GM12878 (cell line): ENCODE results near the gene FILIP1L. TPM values are rescaled to one million over a fixed set of nuclear protein-coding genes. Genes with fewer than 3 reads are reported as not detected.

Source experiments
- ATAC-seq: fragments of 200-7000 bp; cut with Tn5 transposase; 3 replicates; pipeline ENCODE4 v1.9.1; 2020; ENCODE audit warnings: mild to moderate bottlenecking, moderate library complexity
- BruUV-seq: library from RNA; stranded (reverse); fragments of 400-500 nt; replicated peaks from 2 replicates; lab custom pipeline; 2021; lab: Mats Ljungman, UMichigan
- CTCF ChIA-PET: fragments of 300-600 bp; sonication (Branson Sonifier 250); formaldehyde crosslinking; extraction: SDS; loops from one replicate; lab custom pipeline; 2021; ENCODE audit warnings: inconsistent platforms; lab: Yijun Ruan, JAX
- POLR2A ChIA-PET: fragments of 350-600 bp; formaldehyde crosslinking; extraction: SDS; loops from one replicate; lab custom pipeline; 2021; ENCODE audit warnings: inconsistent platforms; lab: Charles Lee
- RAD21 ChIA-PET: fragments of 300-600 bp; sonication (Branson Sonifier 250); formaldehyde crosslinking; loops from one replicate; lab custom pipeline; 2023; ENCODE audit warnings: antibody characterized with exemption; ENCODE audit not compliant: unreplicated experiment; lab: Charles Lee
- SMC1A ChIA-PET: fragments of 300-600 bp; sonication (Branson Sonifier 250); formaldehyde crosslinking; loops from one replicate; lab custom pipeline; 2023; ENCODE audit not compliant: unreplicated experiment, uncharacterized antibody; lab: Charles Lee
- DNase-seq: peaks from one replicate; pipeline ENCODE4 v3.0.0-alpha.2; 2011; ENCODE audit warnings: low read depth, low spot score
- FAIRE-seq: peaks from 3 replicates; lab custom pipeline; 2011; peaks lifted over from hg19 to GRCh38; lab: Jason Lieb, UNC
- H2AFZ ChIP-seq: 2 replicates; pipeline ENCODE4 v1.6.0; 2011; ENCODE audit warnings: low read depth, low read length, control low read depth; ENCODE audit not compliant: control insufficient read depth
- H3K27ac ChIP-seq: 2 replicates; pipeline ENCODE4 v1.5.1; 2011; ENCODE audit warnings: control low read depth; ENCODE audit not compliant: control insufficient read depth, insufficient read depth
- H3K27me3 ChIP-seq, 2 experiments: replicated peaks in 1 of 2; 2 replicates each; pipeline versions ENCODE4 v1.6.0 to v1.6.1; 2011; ENCODE audit warnings: low read length in 1 of 2; ENCODE audit not compliant: control insufficient read depth in 2 of 2, insufficient read depth in 2 of 2
- H3K36me3 ChIP-seq, 2 experiments: 2 replicates each; pipeline ENCODE4 v1.5.1; 2011; ENCODE audit warnings: low read length in 1 of 2; ENCODE audit not compliant: control insufficient read depth in 2 of 2, insufficient read depth in 2 of 2
- H3K4me1 ChIP-seq: 2 replicates; pipeline ENCODE4 v1.6.1; 2011; ENCODE audit warnings: mild to moderate bottlenecking, low read length, moderate library complexity, mixed read lengths; ENCODE audit not compliant: control insufficient read depth, insufficient read depth
- H3K4me2 ChIP-seq: 2 replicates; pipeline ENCODE4 v1.6.0; 2011; ENCODE audit warnings: control low read depth; ENCODE audit not compliant: control insufficient read depth, insufficient read depth
- H3K4me3 ChIP-seq: fragments of 200-600 bp; sonication (generic); 2 replicates; pipeline ENCODE4 v1.5.1; 2016
- H3K79me2 ChIP-seq: 2 replicates; pipeline ENCODE4 v1.6.0; 2011; ENCODE audit warnings: low read length; ENCODE audit not compliant: control insufficient read depth, insufficient read depth
- H3K9ac ChIP-seq: 2 replicates; pipeline ENCODE4 v1.8.0; 2011; ENCODE audit warnings: low read length, control low read depth, mixed read lengths; ENCODE audit not compliant: control insufficient read depth, insufficient read depth
- H3K9me3 ChIP-seq: replicated peaks from 3 replicates; pipeline ENCODE4 v1.5.1; 2011; ENCODE audit warnings: mild to moderate bottlenecking, low read length; ENCODE audit not compliant: control insufficient read depth, insufficient read depth
- H4K20me1 ChIP-seq: 2 replicates; pipeline ENCODE4 v1.6.0; 2011; ENCODE audit not compliant: control insufficient read depth, insufficient read depth
- ATF7 ChIP-seq: fragments of 450-650 bp; IDR thresholded peaks from 2 replicates; pipeline ENCODE4 v1.6.1; 2016; ENCODE audit warnings: low read depth, mild to moderate bottlenecking
- BCL3 ChIP-seq: IDR thresholded peaks from 2 replicates; pipeline ENCODE4 v1.6.1; 2011; ENCODE audit warnings: borderline replicate concordance, low read depth, mild to moderate bottlenecking, moderate library complexity, low read length; ENCODE audit not compliant: insufficient read depth, poor library complexity, severe bottlenecking
- E2F4 ChIP-seq: IDR thresholded peaks from 2 replicates; pipeline ENCODE4 v1.6.1; 2012; ENCODE audit warnings: low read depth, low read length, improper control_type of control experiment
- E2F8 ChIP-seq: fragments of 450-650 bp; IDR thresholded peaks from 2 replicates; pipeline ENCODE4 v1.6.1; 2018; ENCODE audit warnings: mild to moderate bottlenecking, low read depth, moderate library complexity; ENCODE audit not compliant: partially characterized antibody
- EED ChIP-seq: sonication (generic); IDR thresholded peaks from 2 replicates; pipeline ENCODE4 v1.6.1; 2016; ENCODE audit warnings: antibody characterized with exemption, low read depth
- GATAD2B ChIP-seq: fragments of 450-650 bp; conservative IDR thresholded peaks from 2 replicates; pipeline ENCODE4 v1.6.1; 2017; ENCODE audit warnings: low read depth, mild to moderate bottlenecking, moderate library complexity
- HCFC1 ChIP-seq: fragments of 150-350 bp; IDR thresholded peaks from 2 replicates; pipeline ENCODE4 v1.6.1; 2014; ENCODE audit warnings: low read length
- IKZF1 ChIP-seq: fragments of 450-650 bp; conservative IDR thresholded peaks from 2 replicates; pipeline ENCODE4 v1.6.1; 2017; ENCODE audit warnings: antibody characterized with exemption, mild to moderate bottlenecking
- KLF5 ChIP-seq: fragments of 450-650 bp; IDR thresholded peaks from 2 replicates; pipeline ENCODE4 v1.6.1; 2014; ENCODE audit warnings: mild to moderate bottlenecking; ENCODE audit not compliant: partially characterized antibody
- MEF2A ChIP-seq: IDR thresholded peaks from 2 replicates; pipeline ENCODE4 v1.6.1; 2011; ENCODE audit warnings: low read depth, mild to moderate bottlenecking, low read length, moderate library complexity; ENCODE audit not compliant: insufficient read depth
- POLR2A ChIP-seq: IDR thresholded peaks from 2 replicates; pipeline ENCODE4 v1.6.1; 2011; ENCODE audit warnings: low read depth, mild to moderate bottlenecking, low read length
- RAD21 ChIP-seq: IDR thresholded peaks from 2 replicates; pipeline ENCODE4 v1.6.1; 2011; ENCODE audit warnings: mild to moderate bottlenecking, low read depth, low read length, moderate library complexity; ENCODE audit not compliant: insufficient read depth
- SIN3A ChIP-seq: IDR thresholded peaks from 2 replicates; pipeline ENCODE4 v1.6.1; 2012; ENCODE audit warnings: low read depth, low read length, improper control_type of control experiment
- SMC3 ChIP-seq: IDR thresholded peaks from 2 replicates; pipeline ENCODE4 v1.6.1; 2011; ENCODE audit warnings: low read length, improper control_type of control experiment, borderline replicate concordance
- YY1 ChIP-seq: IDR thresholded peaks from 2 replicates; pipeline ENCODE4 v1.6.1; 2011; ENCODE audit warnings: low read depth, mild to moderate bottlenecking, low read length
- ZNF24 ChIP-seq: fragments of 450-650 bp; IDR thresholded peaks from 2 replicates; pipeline ENCODE4 v1.6.1; 2017; ENCODE audit warnings: antibody characterized with exemption, mild to moderate bottlenecking
- WGBS: methylation state at CpG from one replicate; pipeline ENCODE4 v1.1.6; 2016; ENCODE audit warnings: low lambda C conversion rate; ENCODE audit not compliant: insufficient replicate concordance, insufficient coverage; ENCODE audit errors: missing lambda C conversion rate; 5-methylcytosine and 5-hydroxymethylcytosine counted together
- in situ Hi-C: fragments of 300-500 bp; cut with MboI; formaldehyde crosslinking; loops from 9 replicates; pipeline ENCODE4 v1.14.3; 2018; ENCODE audit warnings: mixed read lengths
- intact Hi-C: fragments of 100-400 bp; cut with micrococcal nuclease; formaldehyde crosslinking; loops from one replicate; pipeline ENCODE4 v1.14.2; 2022; ENCODE audit not compliant: unreplicated experiment
- polyA plus RNA-seq, 11 experiments: library from polyadenylated mRNA; depleted of rRNA in 4 of 11; unstranded in 6 of 11; stranded (reverse) in 5 of 11; fragments of >200 nt; fragmentation: Nextera tagmentation in 4 of 11; fragmentation: Illumina TruSeq in 1 of 11; extraction: Ambion mirVana in 4 of 11; extraction: Trizol in 1 of 11; gene quantifications; 1 replicate in 1 of 11; 2 replicates in 10 of 11; pipeline versions ENCODE4 v1.2.1 to v1.2.3, GENCODE V29; 2011 to 2016; ENCODE audit warnings: inconsistent platforms in 2 of 11, missing spikeins in 2 of 11, low read depth in 1 of 11
- total RNA-seq, 4 experiments: library from RNA; depleted of rRNA in 3 of 4; stranded (reverse); fragments of >200 nt in 3 of 4; fragmentation: Illumina TruSeq in 1 of 4; extraction: Trizol in 1 of 4; gene quantifications; 2 replicates each; pipeline versions ENCODE4 v1.2.1 to v1.2.3, GENCODE V29; 2013 to 2021

Gene FILIP1L
- total and polyA plus RNA-seq, 10 of the 15 experiments (the other 5 are each of a cell fraction or from before 2014, with no cell fraction given), result 0.24 to 6.1 (median 3.5) TPM

- no peak for TF ChIP-seq ZNF24
- TF ChIP-seq KLF5, result no peak
- TF ChIP-seq SIN3A, result no peak
These were observed 89.6 kb downstream of the FILIP1L start (continued) for GRCh38 chr3:100024520-100025303.

- Histone ChIP-seq H3K27ac (no peak overlapping the region), H3K79me2 (no peaks in the 10 kb centered on the region), H3K4me1 (no peaks in the 10 kb centered on the region), H3K9ac (no peak overlapping the region), H2AFZ (no peak overlapping the region), H3K36me3 (no peaks in the 10 kb centered on the region), H3K9me3 (no peaks in the 10 kb centered on the region), H3K4me2 (no peak overlapping the region), H4K20me1 (no peaks in the 10 kb centered on the region), H3K27me3 (no peaks in the 10 kb centered on the region), H3K4me3 (no peak overlapping the region)
- ChIA-PET CTCF (no interaction called here), SMC1A (no interaction called here), RAD21 (no interaction called here), POLR2A (no interaction called here)
- DNase-seq (no peak), ATAC-seq (no peak), FAIRE-seq (no peak)
- intact Hi-C loops (no loop called here), in situ Hi-C loops (no loop called here)
- WGBS, result 86% methylated on average over 1 of the region's 1 CpG
- no TSS peak for BruUV-seq
- TF ChIP-seq YY1, result no peak
- TF ChIP-seq RAD21, result no peak
- TF ChIP-seq SMC3, result no peak
- no peak for TF ChIP-seq POLR2A
- TF ChIP-seq E2F8, result no peak
- TF ChIP-seq MEF2A, result no peak
- TF ChIP-seq HCFC1, result no peak
- no peak for TF ChIP-seq BCL3
- no peak for TF ChIP-seq ATF7
- TF ChIP-seq EED, result no peak
- TF ChIP-seq GATAD2B, result no peak
- TF ChIP-seq E2F4, result no peak
- no peak for TF ChIP-seq IKZF1
These were observed 90.7 kb downstream of the FILIP1L start for GRCh38 chr3:100023595-100023994.
